ENCODE data around the gene CYTH1.

DNA sequence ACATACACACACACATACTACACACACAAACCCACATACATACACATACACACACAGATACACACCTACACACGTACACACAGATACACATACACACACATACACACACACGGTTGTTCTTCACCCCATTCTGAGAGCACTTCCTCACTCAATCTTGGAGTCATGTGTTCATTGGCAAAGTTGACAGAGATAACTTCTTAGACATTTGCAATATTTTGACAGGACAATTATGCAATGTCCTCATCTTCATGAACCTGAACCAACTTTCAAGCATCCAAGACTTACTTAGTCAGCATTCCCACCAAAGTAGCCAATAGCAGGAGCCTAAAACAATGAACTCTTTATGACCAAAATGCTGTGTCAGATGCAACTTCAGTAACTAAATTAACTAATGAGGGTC is 127.7 kb downstream of the CYTH1 start:
- TF ChIP-seq CTCF (IDR thresholded peaks at IDR 0.05): no peak
- TF ChIP-seq POLR2A (IDR thresholded peaks at IDR 0.05): no peak
